WTC11 (cell line): ENCODE measurements around the gene MRTFA. TPM values are rescaled to one million over a fixed set of nuclear protein-coding genes. Genes with fewer than 3 reads are reported as not detected.

ENCODE experiments used
- ATAC-seq: fragments of 200-7000 bp; cut with Tn5 transposase; 2 replicates; pipeline ENCODE4 v1.10.0; 2021; ENCODE audit warnings: mild to moderate bottlenecking, moderate library complexity
- CTCF ChIA-PET: fragments of 300-600 bp; sonication (Branson Sonifier 250); formaldehyde crosslinking; loops from one replicate; lab custom pipeline; 2021; ENCODE audit warnings: antibody characterized with exemption; lab: Charles Lee
- POLR2A ChIA-PET: fragments of 350-600 bp; sonication (Branson Sonifier 250); formaldehyde crosslinking; loops from one replicate; lab custom pipeline; 2021; ENCODE audit warnings: antibody characterized with exemption; lab: Charles Lee
- DNase-seq: peaks from one replicate; pipeline ENCODE4 v3.0.0; 2021; ENCODE audit warnings: low spot score
- H3K27ac Mint-ChIP-seq: 2 replicates; pipeline ENCODE4 v1.8.0; 2021; ENCODE audit warnings: mixed read lengths
- H3K27me3 Mint-ChIP-seq: 2 replicates; pipeline ENCODE4 v1.8.0; 2021; ENCODE audit warnings: low read depth, mild to moderate bottlenecking, moderate library complexity, mixed read lengths
- H3K36me3 Mint-ChIP-seq: 2 replicates; pipeline ENCODE4 v1.8.0; 2021; ENCODE audit warnings: mixed read lengths
- H3K4me1 Mint-ChIP-seq: 2 replicates; pipeline ENCODE4 v1.8.0; 2022; ENCODE audit warnings: mixed read lengths
- H3K4me3 Mint-ChIP-seq: 2 replicates; pipeline ENCODE4 v1.8.0; 2021; ENCODE audit warnings: mild to moderate bottlenecking, moderate library complexity, mixed read lengths
- H3K9me3 Mint-ChIP-seq: 2 replicates; pipeline ENCODE4 v1.8.0; 2021; ENCODE audit warnings: mixed read lengths
- AFF4 ChIP-seq: sonication (generic); formaldehyde crosslinking; IDR thresholded peaks from 2 replicates; pipeline ENCODE4 v1.8.1; 2023; ENCODE audit warnings: mild to moderate bottlenecking, missing genetic modification reagents, borderline replicate concordance
- ATF2 ChIP-seq: sonication (generic); formaldehyde crosslinking; IDR thresholded peaks from 2 replicates; pipeline ENCODE4 v1.8.1; 2022; ENCODE audit warnings: low read depth, missing genetic modification reagents, borderline replicate concordance
- E2F1 ChIP-seq: sonication (generic); formaldehyde crosslinking; IDR thresholded peaks from 2 replicates; pipeline ENCODE4 v1.8.0; 2022; ENCODE audit warnings: mild to moderate bottlenecking, missing genetic modification reagents
- ERG ChIP-seq: fragments of 250-450 bp; sonication (Bioruptor Pico); IDR thresholded peaks from 2 replicates; pipeline ENCODE4 v1.8.0; 2021; ENCODE audit warnings: mild to moderate bottlenecking
- ETV6 ChIP-seq: sonication (generic); formaldehyde crosslinking; IDR thresholded peaks from 2 replicates; pipeline ENCODE4 v1.8.1; 2022; ENCODE audit warnings: mild to moderate bottlenecking, missing genetic modification reagents
- FOXP1 ChIP-seq: sonication (generic); formaldehyde crosslinking; IDR thresholded peaks from 2 replicates; pipeline ENCODE4 v1.8.0; 2022; ENCODE audit warnings: missing genetic modification reagents, mild to moderate bottlenecking, moderate library complexity, borderline replicate concordance
- GABPB1 ChIP-seq: sonication (generic); formaldehyde crosslinking; IDR thresholded peaks from 2 replicates; pipeline ENCODE4 v1.8.1; 2023; ENCODE audit warnings: mild to moderate bottlenecking, missing genetic modification reagents
- IRF2 ChIP-seq: sonication (generic); formaldehyde crosslinking; IDR thresholded peaks from 2 replicates; pipeline ENCODE4 v1.8.0; 2022; ENCODE audit warnings: low read depth, missing genetic modification reagents, borderline replicate concordance
- JUN ChIP-seq: sonication (generic); formaldehyde crosslinking; IDR thresholded peaks from 2 replicates; pipeline ENCODE4 v1.8.0; 2023; ENCODE audit warnings: mild to moderate bottlenecking, missing genetic modification reagents
- MAX ChIP-seq: sonication (generic); formaldehyde crosslinking; IDR thresholded peaks from 2 replicates; pipeline ENCODE4 v1.8.0; 2022; ENCODE audit warnings: mild to moderate bottlenecking, missing genetic modification reagents
- NFATC4 ChIP-seq: fragments of 250-450 bp; sonication (Bioruptor Pico); IDR thresholded peaks from 2 replicates; pipeline ENCODE4 v1.9.0; 2021; ENCODE audit warnings: mild to moderate bottlenecking
- PREB ChIP-seq: sonication (generic); formaldehyde crosslinking; IDR thresholded peaks from 2 replicates; pipeline ENCODE4 v1.8.1; 2022; ENCODE audit warnings: mild to moderate bottlenecking, missing genetic modification reagents, moderate library complexity, borderline replicate concordance
- SMAD3 ChIP-seq: sonication (generic); formaldehyde crosslinking; IDR thresholded peaks from 2 replicates; pipeline ENCODE4 v1.8.0; 2022; ENCODE audit warnings: missing genetic modification reagents, mild to moderate bottlenecking, borderline replicate concordance
- TP53 ChIP-seq: sonication (generic); formaldehyde crosslinking; IDR thresholded peaks from 2 replicates; pipeline ENCODE4 v1.8.1; 2023; ENCODE audit warnings: mild to moderate bottlenecking, missing genetic modification reagents
- USF1 ChIP-seq: sonication (generic); formaldehyde crosslinking; IDR thresholded peaks from 2 replicates; pipeline ENCODE4 v1.8.0; 2022; ENCODE audit warnings: mild to moderate bottlenecking, missing genetic modification reagents
- ZNF138 ChIP-seq: sonication (generic); formaldehyde crosslinking; conservative IDR thresholded peaks from 2 replicates; pipeline ENCODE4 v1.8.1; 2022; ENCODE audit warnings: mild to moderate bottlenecking, moderate library complexity, missing genetic modification reagents
- ZNF263 ChIP-seq: sonication (generic); formaldehyde crosslinking; IDR thresholded peaks from 2 replicates; pipeline ENCODE4 v1.8.1; 2022; ENCODE audit warnings: low read depth, mild to moderate bottlenecking, moderate library complexity, missing genetic modification reagents
- ZNF416 ChIP-seq: fragments of 250-450 bp; sonication (Bioruptor Pico); IDR thresholded peaks from 2 replicates; pipeline ENCODE4 v1.9.0; 2021; ENCODE audit warnings: mild to moderate bottlenecking, inconsistent platforms
- ZNF423 ChIP-seq: fragments of 250-450 bp; sonication (Bioruptor Pico); IDR thresholded peaks from 2 replicates; pipeline ENCODE4 v2.1.2; 2022; ENCODE audit warnings: mild to moderate bottlenecking, moderate library complexity
- total RNA-seq: library from RNA; stranded (reverse); gene quantifications from 3 replicates; pipeline ENCODE4 v1.2.3, GENCODE V29; 2021

MRTFA gene
- total RNA-seq, 1 experiment from 2014 or later: 48.4 TPM

GRCh38 chr22:40486962-40487602, 149.4 kb downstream of the MRTFA start:
- H3K4me1 Mint-ChIP-seq: peaks cover 10% of the 10 kb centered on the region
- peaks cover 3% of the 10 kb centered on the region; the same call in 1 of the 2 replicates for H3K36me3 Mint-ChIP-seq
- ChIA-PET POLR2A (no interaction called here), CTCF (interaction anchor here (1.1 to 2.4 kb wide), 2 partner anchors 8 to 9 kb away, joined by 3 to 8 read pairs; no protein-coding TSS in a partner anchor)
- H3K27ac Mint-ChIP-seq: no peak overlapping the region
- H3K4me3 Mint-ChIP-seq: no peak overlapping the region
- no peak for ATAC-seq
- H3K9me3 Mint-ChIP-seq: no peaks in the 10 kb centered on the region; the same call in 1 of the 2 replicates
- DNase-seq: no peak
- TF ChIP-seq NFATC4 (CRISPR knock-in tag): no peak
- TF ChIP-seq ZNF263 (CRISPR knock-in tag): no peak
- TF ChIP-seq TP53 (CRISPR knock-in tag): no peak
- TF ChIP-seq IRF2 (CRISPR knock-in tag): no peak
- TF ChIP-seq GABPB1 (CRISPR knock-in tag): no peak
- TF ChIP-seq USF1: no peak
- no peak for TF ChIP-seq PREB (CRISPR knock-in tag)
- no peak for TF ChIP-seq AFF4 (CRISPR knock-in tag)
- no peak for TF ChIP-seq ERG (CRISPR knock-in tag)
- TF ChIP-seq ZNF138 (CRISPR knock-in tag): no peak
- no peak for TF ChIP-seq FOXP1 (CRISPR knock-in tag)
- TF ChIP-seq MAX (CRISPR knock-in tag): no peak
- no peak for TF ChIP-seq ZNF416 (CRISPR knock-in tag)
- TF ChIP-seq, all 79 proteins: peak for 0
- no peaks in the 10 kb centered on the region for H3K27me3 Mint-ChIP-seq

GRCh38 chr22:40485813-40486667, 150.5 kb downstream of the MRTFA start:
- Mint-ChIP-seq H3K9me3 (no peaks in the 10 kb centered on the region; the same call in 1 of the 2 replicates), H3K4me3 (no peak overlapping the region), H3K27me3 (no peaks in the 10 kb centered on the region), H3K27ac (no peak overlapping the region), H3K4me1 (peaks cover 6% of the 10 kb centered on the region), H3K36me3 (peaks cover 3% of the 10 kb centered on the region; the same call in 1 of the 2 replicates)
- CTCF ChIA-PET: interaction anchor here (0.6 to 2.3 kb wide), 4 partner anchors 8 to 236 kb away, joined by 3 to 7 read pairs (median 4); no protein-coding TSS in a partner anchor
- no peak for DNase-seq
- ATAC-seq: no peak
- POLR2A ChIA-PET: no interaction called here
- no peak for TF ChIP-seq SMAD3 (CRISPR knock-in tag)
- no peak for TF ChIP-seq USF1
- no peak for TF ChIP-seq E2F1 (CRISPR knock-in tag)
- TF ChIP-seq JUN (CRISPR knock-in tag): no peak
- TF ChIP-seq ETV6 (CRISPR knock-in tag): no peak
- TF ChIP-seq GABPB1 (CRISPR knock-in tag): no peak
- TF ChIP-seq ZNF423 (CRISPR knock-in tag): no peak
- no peak for TF ChIP-seq ATF2 (CRISPR knock-in tag)
- TF ChIP-seq ZNF416 (CRISPR knock-in tag): no peak
